Skeletal muscle satellite cell (primary cell): Measurements from ENCODE around the gene METTL16.

Source experiments
- H3K27me3 ChIP-seq: 2 replicates; pipeline ENCODE4 v1.7.0; 2013; ENCODE audit warnings: low read length; ENCODE audit not compliant: control insufficient read depth, insufficient read depth
- H3K36me3 ChIP-seq: 2 replicates; pipeline ENCODE4 v1.7.0; 2013; ENCODE audit warnings: mild to moderate bottlenecking, control low read depth, low read length; ENCODE audit not compliant: insufficient read depth
- H3K4me1 ChIP-seq: 2 replicates; pipeline ENCODE4 v1.7.0; 2013; ENCODE audit warnings: low read length; ENCODE audit not compliant: control insufficient read depth, insufficient read depth
- H3K4me2 ChIP-seq: 2 replicates; pipeline ENCODE4 v1.7.0; 2013; ENCODE audit warnings: mild to moderate bottlenecking, low read length
- H3K4me3 ChIP-seq: 2 replicates; pipeline ENCODE4 v1.7.0; 2013; ENCODE audit warnings: low read length
- H3K9ac ChIP-seq: 2 replicates; pipeline ENCODE4 v1.7.0; 2013; ENCODE audit warnings: mild to moderate bottlenecking, low read depth, low read length, moderate library complexity
- H3K9me3 ChIP-seq: replicated peaks from 2 replicates; pipeline ENCODE4 v1.7.0; 2013; ENCODE audit warnings: mild to moderate bottlenecking, control low read depth, low read length

The METTL16 gene

GRCh38 chr17:2474371-2474770, 37.3 kb downstream of the METTL16 start:
- no peaks in the 10 kb centered on the region for H3K4me1 ChIP-seq
- H3K4me3 ChIP-seq = no peak overlapping the region
- no peak overlapping the region for H3K9ac ChIP-seq
- H3K27me3 ChIP-seq = no peaks in the 10 kb centered on the region
- H3K9me3 ChIP-seq = no peaks in the 10 kb centered on the region
- H3K36me3 ChIP-seq = peaks cover 36% of the 10 kb centered on the region
- no peak overlapping the region for H3K4me2 ChIP-seq

DNA sequence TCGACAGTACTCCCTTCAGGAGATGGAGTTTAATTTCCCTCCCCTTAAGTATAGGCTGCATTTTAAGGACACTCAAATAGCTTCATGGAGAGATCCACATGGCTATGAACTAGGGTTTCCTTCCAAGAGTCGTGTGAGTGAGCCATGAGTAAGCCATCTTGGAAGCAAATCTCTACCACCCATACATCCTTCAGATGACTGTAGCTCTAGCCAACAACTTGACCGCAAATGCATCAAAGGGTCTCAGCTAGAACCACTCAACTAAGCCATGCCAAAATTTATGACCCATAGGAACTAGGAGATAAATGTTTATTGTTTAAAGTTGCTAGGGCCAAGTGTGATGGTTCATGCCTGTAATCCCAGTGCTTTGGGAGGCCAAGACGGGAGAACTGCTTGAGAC, 43.4 kb downstream of the METTL16 start:
- Histone ChIP-seq H3K36me3 (peaks cover 41% of the 10 kb centered on the region), H3K27me3 (no peaks in the 10 kb centered on the region), H3K9me3 (no peaks in the 10 kb centered on the region), H3K4me3 (no peak overlapping the region), H3K9ac (no peak overlapping the region), H3K4me1 (no peaks in the 10 kb centered on the region), H3K4me2 (no peak overlapping the region)

DNA sequence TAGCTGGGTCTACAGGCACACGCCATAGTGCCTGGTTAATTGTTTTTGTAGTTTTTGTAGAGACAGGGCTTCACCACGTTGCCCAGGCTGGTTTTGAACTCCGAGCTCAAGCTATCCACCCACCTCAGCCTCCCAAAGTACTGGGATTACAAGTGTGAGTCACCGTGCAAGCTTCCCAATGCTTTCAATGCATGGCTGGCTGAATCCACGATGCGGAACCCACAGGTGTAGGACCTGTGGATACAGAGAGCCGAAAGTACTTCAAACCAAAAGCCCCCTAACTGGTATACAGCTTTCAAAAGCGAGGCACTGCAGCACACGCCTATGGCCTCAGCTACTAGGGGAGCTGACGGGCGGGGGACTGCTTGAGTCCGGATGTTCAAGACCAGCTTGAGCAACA, 44.8 kb downstream of the METTL16 start:
- H3K4me3 ChIP-seq = no peak overlapping the region
- H3K9ac ChIP-seq = no peak overlapping the region
- no peaks in the 10 kb centered on the region for H3K27me3 ChIP-seq
- H3K4me2 ChIP-seq = no peak overlapping the region
- no peaks in the 10 kb centered on the region for H3K4me1 ChIP-seq
- peaks cover 49% of the 10 kb centered on the region for H3K36me3 ChIP-seq
- no peaks in the 10 kb centered on the region for H3K9me3 ChIP-seq

DNA sequence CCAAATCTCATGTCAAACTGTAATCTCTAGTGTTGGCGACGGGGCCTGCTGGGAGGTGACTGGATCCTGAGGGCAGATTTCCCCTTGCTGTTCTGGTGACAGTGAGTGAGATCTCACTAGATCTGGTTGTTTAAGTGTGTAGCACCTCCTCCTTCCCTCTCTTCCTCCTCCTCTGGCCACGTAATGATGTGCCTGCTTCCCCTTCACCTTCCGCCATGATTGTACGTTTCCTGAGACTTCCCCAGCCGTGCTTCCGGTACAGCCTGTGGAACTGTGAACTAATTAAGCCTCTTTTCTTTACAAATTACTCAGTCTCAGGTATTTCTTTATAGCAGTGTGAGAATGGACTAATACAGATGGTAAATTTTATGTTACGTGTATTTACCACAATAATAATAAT, 49.2 kb downstream of the METTL16 start:
- Histone ChIP-seq H3K4me1 (peaks cover 15% of the 10 kb centered on the region), H3K4me3 (no peak overlapping the region), H3K9me3 (no peaks in the 10 kb centered on the region), H3K27me3 (no peaks in the 10 kb centered on the region), H3K36me3 (peaks cover 38% of the 10 kb centered on the region), H3K9ac (no peak overlapping the region), H3K4me2 (no peak overlapping the region)

DNA sequence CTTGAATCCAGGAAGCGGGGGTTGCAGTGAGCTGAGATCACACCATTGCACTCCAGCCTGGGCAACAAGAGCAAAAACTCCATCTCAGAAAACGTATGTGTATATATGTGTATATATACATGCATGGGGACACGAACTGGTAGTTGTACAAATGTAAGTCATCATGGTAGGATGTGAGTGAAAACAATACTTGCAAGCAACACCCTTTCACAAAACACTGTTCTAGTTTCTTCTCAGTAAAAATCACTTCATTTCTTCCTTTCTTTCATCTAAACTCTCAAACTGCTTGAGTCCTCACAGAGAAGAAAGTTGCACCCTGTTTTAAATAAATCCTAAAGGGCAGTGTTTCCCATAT, 51.8 kb downstream of the METTL16 start:
- H3K4me2 ChIP-seq = no peak overlapping the region
- no peaks in the 10 kb centered on the region for H3K9me3 ChIP-seq
- peaks cover 38% of the 10 kb centered on the region for H3K36me3 ChIP-seq
- H3K9ac ChIP-seq = no peak overlapping the region
- H3K27me3 ChIP-seq = no peaks in the 10 kb centered on the region
- H3K4me3 ChIP-seq = no peak overlapping the region
- H3K4me1 ChIP-seq = peaks cover 15% of the 10 kb centered on the region

DNA sequence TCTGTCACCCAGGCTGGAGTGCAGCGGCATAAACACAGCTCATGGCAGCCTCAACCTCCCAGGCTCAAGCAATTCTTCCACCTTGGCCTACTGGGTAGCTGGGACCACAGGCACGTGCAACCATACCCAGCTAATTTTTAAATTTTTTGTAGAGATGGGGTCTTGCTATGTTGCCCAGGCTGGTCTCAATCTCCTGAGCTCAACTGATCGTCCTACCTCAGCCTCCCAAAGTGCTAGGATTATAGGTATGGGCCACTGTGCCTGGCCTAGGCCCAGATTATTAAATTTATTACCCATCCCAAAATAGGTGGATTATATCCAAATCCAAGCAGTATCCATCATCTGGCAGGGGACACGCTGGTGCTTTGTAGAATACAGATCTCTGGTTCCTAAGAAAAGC, 53.8 kb downstream of the METTL16 start:
- Histone ChIP-seq H3K4me2 (no peak overlapping the region), H3K36me3 (peaks cover 26% of the 10 kb centered on the region), H3K4me3 (no peak overlapping the region), H3K4me1 (peaks cover 15% of the 10 kb centered on the region), H3K9ac (no peak overlapping the region), H3K9me3 (no peaks in the 10 kb centered on the region), H3K27me3 (no peaks in the 10 kb centered on the region)

DNA sequence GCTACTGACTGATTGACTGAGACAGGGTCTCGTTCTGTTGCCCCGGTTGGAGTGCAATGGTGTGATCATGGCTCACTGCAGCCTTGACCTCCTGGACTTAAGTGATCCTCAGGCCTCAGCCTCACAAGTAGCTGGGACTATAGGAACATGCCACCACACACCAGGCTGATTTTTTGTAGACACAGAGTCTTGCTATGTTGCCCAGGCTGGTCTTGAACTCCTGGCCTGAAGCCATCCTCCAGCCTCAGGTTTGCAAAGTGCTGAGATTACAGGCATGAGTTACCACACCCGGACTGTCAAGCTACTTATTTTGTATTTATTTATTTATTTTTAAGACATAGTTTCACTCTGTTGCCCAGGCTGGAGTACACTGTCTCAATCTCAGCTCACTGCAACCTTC, 55.2 kb downstream of the METTL16 start:
- Histone ChIP-seq H3K27me3 (no peaks in the 10 kb centered on the region), H3K36me3 (peaks cover 14% of the 10 kb centered on the region), H3K9me3 (no peaks in the 10 kb centered on the region), H3K9ac (no peak overlapping the region), H3K4me1 (peaks cover 15% of the 10 kb centered on the region), H3K4me2 (no peak overlapping the region), H3K4me3 (no peak overlapping the region)

- no peaks in the 10 kb centered on the region for H3K27me3 ChIP-seq
- peaks cover 15% of the 10 kb centered on the region for H3K4me1 ChIP-seq
- no peaks in the 10 kb centered on the region for H3K9me3 ChIP-seq
- H3K9ac ChIP-seq = no peak overlapping the region
- H3K4me3 ChIP-seq = no peak overlapping the region
- peaks cover 12% of the 10 kb centered on the region for H3K36me3 ChIP-seq
- H3K4me2 ChIP-seq = no peak overlapping the region
These were observed 55.7 kb downstream of the METTL16 start for GRCh38 chr17:2455956-2456355.

GRCh38 chr17:2453866-2454265, 57.8 kb downstream of the METTL16 start:
- peaks cover 2% of the 10 kb centered on the region for H3K4me1 ChIP-seq
- peaks cover 10% of the 10 kb centered on the region for H3K36me3 ChIP-seq
- H3K27me3 ChIP-seq = no peaks in the 10 kb centered on the region
- H3K4me3 ChIP-seq = no peak overlapping the region
- no peak overlapping the region for H3K9ac ChIP-seq
- H3K4me2 ChIP-seq = no peak overlapping the region
- no peaks in the 10 kb centered on the region for H3K9me3 ChIP-seq

DNA sequence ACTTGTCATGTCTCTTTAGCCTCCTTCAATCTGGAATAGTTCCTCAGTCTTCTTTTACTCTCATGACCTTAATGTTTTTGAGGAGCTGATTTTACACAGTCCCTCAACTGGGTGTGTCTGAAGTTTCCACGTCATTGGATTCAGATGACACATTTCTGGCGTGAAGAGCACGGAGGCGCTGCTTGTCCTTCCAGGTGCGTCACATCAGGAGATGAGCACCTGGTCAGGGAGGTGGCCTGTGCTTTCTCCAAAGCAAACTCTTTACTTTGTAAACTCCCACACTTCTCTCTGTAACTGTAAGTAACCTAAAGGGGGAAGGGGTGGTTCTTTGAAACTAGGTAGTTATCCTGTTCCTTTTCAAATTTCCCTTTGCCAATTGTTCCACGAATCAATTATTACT, 58.4 kb downstream of the METTL16 start:
- Histone ChIP-seq H3K9me3 (no peaks in the 10 kb centered on the region), H3K9ac (no peak overlapping the region), H3K4me3 (no peak overlapping the region), H3K4me2 (no peak overlapping the region), H3K27me3 (no peaks in the 10 kb centered on the region), H3K36me3 (peaks cover 5% of the 10 kb centered on the region), H3K4me1 (no peaks in the 10 kb centered on the region)

DNA sequence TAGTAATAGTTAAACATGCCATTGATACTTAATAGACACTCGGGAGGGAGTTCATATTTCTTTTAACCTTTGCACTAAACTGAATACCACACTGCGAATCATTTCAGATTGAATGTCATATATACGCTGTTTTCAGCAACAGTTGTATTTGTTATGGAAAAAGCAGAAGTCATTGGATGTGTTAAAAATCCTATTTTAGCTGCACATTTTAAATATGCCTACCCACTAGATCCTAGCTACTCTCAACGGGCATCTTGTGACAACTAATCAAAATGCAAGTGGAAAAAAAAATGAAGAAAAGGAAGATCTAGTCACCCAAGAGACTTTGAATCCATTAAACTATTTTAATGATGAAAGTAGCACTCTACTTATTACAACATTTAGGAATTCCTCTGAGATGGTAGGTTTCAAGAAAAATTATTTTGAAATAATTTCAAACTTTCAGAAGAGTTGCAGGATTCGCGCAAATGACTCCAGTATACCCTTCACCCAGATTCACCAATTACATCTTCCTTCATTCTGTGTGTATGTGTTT, 59.4 kb downstream of the METTL16 start:
- no peaks in the 10 kb centered on the region for H3K27me3 ChIP-seq

DNA sequence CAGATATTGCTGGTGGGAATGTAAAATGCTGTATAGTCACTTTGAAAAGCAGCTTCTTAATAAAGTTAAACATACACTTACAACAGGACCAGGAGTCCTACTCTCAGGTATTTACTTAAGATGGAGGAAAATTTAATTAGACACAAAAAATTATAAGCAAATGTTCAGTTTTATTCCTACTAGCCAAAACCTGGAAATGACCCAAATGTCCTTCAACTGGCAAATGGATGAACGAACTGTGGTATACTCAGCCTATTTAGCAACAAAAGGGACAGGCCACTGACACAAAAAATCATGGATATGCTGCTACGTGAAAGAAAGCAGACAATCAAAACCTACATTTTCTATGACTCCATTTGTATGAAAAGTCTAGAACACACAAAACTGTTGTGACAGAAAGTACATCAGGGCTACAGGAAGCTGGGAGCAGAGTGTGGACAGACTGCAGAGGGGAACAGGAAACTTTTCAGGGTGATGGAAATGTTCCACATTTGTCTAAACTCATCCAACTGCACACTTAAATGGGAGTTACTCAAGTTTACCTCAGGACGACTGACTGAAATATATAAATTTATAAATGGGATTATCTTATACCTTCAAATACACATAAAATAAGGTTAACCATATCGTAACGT, 61.6 kb downstream of the METTL16 start:
- Histone ChIP-seq H3K27me3 (no peaks in the 10 kb centered on the region), H3K4me3 (no peak overlapping the region), H3K4me1 (no peaks in the 10 kb centered on the region), H3K9ac (no peak overlapping the region), H3K4me2 (no peak overlapping the region), H3K36me3 (no peaks in the 10 kb centered on the region), H3K9me3 (no peaks in the 10 kb centered on the region)

More for the DNA sequence above, 59.4 kb downstream of the METTL16 start:
- peaks cover 4% of the 10 kb centered on the region for H3K36me3 ChIP-seq
- no peaks in the 10 kb centered on the region for H3K4me1 ChIP-seq
- H3K9me3 ChIP-seq = no peaks in the 10 kb centered on the region
- no peak overlapping the region for H3K4me2 ChIP-seq
- no peak overlapping the region for H3K9ac ChIP-seq
- no peak overlapping the region for H3K4me3 ChIP-seq
